Panc1 (cell line): ENCODE results near the gene CACNA1A.

Experiments
- CTCF ChIP-seq: fragments of 450-650 bp; IDR thresholded peaks from 2 replicates; pipeline ENCODE4 v1.5.1; 2017; ENCODE audit warnings: mild to moderate bottlenecking
- POLR2AphosphoS5 ChIP-seq: IDR thresholded peaks from 2 replicates; pipeline ENCODE4 v1.6.1; 2012; ENCODE audit warnings: mild to moderate bottlenecking, low read depth, low read length, moderate library complexity
- REST ChIP-seq, 2 experiments: IDR thresholded peaks; 2 replicates each; pipeline ENCODE4 v1.6.1; 2011 to 2012; ENCODE audit warnings: low read depth in 2 of 2, control low read depth in 1 of 2, low read length in 1 of 2, mild to moderate bottlenecking in 1 of 2, moderate library complexity in 1 of 2; ENCODE audit not compliant: insufficient read depth in 1 of 2
- SIN3A ChIP-seq: IDR thresholded peaks from 2 replicates; pipeline ENCODE4 v1.6.1; 2012; ENCODE audit warnings: low read depth, mild to moderate bottlenecking, low read length, moderate library complexity, borderline replicate concordance; ENCODE audit not compliant: insufficient read depth

GRCh38 chr19:13210941-13211340, 295.3 kb downstream of the CACNA1A start:
- TF ChIP-seq CTCF, result no peak
- no peak for TF ChIP-seq SIN3A
- TF ChIP-seq POLR2AphosphoS5, result no peak
- TF ChIP-seq REST (IDR thresholded peaks at IDR 0.05; ENCODE audit: insufficient read depth in 1 of 2, low read depth in 2 of 2, low read length in 1 of 2), result no peak
